Activated CD4-positive, alpha-beta memory T cell treated with anti-CD3 and anti-CD28 coated beads for 36 hours (primary cell): ENCODE results near the gene CRYBG2. TPM values are rescaled to one million over a fixed set of nuclear protein-coding genes. Genes with fewer than 3 reads are reported as not detected.
A peak's percentile ranks its signal among the peaks of the same experiment; 100 is the strongest.
"Not testable (repeated sequence)": the region's sequence is repeated elsewhere in the genome, so short reads cannot be mapped to it uniquely, and the experiment has no call there.

ENCODE experiments used
- CTCF ChIA-PET: fragments of 350-600 bp; sonication (Branson Sonifier 250); formaldehyde crosslinking; loops from one replicate; lab custom pipeline; 2021; ENCODE audit warnings: antibody characterized with exemption, inconsistent platforms; lab: Charles Lee
- POLR2A ChIA-PET: fragments of 350-600 bp; sonication (Branson Sonifier 250); formaldehyde crosslinking; loops from one replicate; lab custom pipeline; 2021; ENCODE audit warnings: antibody characterized with exemption; lab: Charles Lee
- DNase-seq: peaks from one replicate; pipeline ENCODE4 v3.0.0-alpha.2; 2020
- H3K27ac Mint-ChIP-seq: one replicate; pipeline ENCODE4 v1.8.0; 2021; ENCODE audit warnings: mixed read lengths
- H3K27me3 Mint-ChIP-seq: one replicate; pipeline ENCODE4 v1.8.0; 2021; ENCODE audit warnings: mixed read lengths
- H3K36me3 Mint-ChIP-seq: one replicate; pipeline ENCODE4 v1.8.0; 2021; ENCODE audit warnings: mixed read lengths
- H3K4me1 Mint-ChIP-seq: one replicate; pipeline ENCODE4 v1.8.0; 2021; ENCODE audit warnings: low read depth, mixed read lengths
- H3K4me3 Mint-ChIP-seq: one replicate; pipeline ENCODE4 v1.8.0; 2021; ENCODE audit warnings: mild to moderate bottlenecking, mixed read lengths
- H3K9me3 Mint-ChIP-seq: one replicate; pipeline ENCODE4 v1.8.0; 2021; ENCODE audit warnings: mixed read lengths
- intact Hi-C: fragments of 100-400 bp; cut with micrococcal nuclease; formaldehyde crosslinking; loops from one replicate; pipeline ENCODE4 v1.15.1; 2023
- total RNA-seq, 2 experiments: library from RNA; stranded (reverse); gene quantifications; one replicate each; pipeline ENCODE4 v1.2.3, GENCODE V29; 2021

The CRYBG2 gene, protein sequence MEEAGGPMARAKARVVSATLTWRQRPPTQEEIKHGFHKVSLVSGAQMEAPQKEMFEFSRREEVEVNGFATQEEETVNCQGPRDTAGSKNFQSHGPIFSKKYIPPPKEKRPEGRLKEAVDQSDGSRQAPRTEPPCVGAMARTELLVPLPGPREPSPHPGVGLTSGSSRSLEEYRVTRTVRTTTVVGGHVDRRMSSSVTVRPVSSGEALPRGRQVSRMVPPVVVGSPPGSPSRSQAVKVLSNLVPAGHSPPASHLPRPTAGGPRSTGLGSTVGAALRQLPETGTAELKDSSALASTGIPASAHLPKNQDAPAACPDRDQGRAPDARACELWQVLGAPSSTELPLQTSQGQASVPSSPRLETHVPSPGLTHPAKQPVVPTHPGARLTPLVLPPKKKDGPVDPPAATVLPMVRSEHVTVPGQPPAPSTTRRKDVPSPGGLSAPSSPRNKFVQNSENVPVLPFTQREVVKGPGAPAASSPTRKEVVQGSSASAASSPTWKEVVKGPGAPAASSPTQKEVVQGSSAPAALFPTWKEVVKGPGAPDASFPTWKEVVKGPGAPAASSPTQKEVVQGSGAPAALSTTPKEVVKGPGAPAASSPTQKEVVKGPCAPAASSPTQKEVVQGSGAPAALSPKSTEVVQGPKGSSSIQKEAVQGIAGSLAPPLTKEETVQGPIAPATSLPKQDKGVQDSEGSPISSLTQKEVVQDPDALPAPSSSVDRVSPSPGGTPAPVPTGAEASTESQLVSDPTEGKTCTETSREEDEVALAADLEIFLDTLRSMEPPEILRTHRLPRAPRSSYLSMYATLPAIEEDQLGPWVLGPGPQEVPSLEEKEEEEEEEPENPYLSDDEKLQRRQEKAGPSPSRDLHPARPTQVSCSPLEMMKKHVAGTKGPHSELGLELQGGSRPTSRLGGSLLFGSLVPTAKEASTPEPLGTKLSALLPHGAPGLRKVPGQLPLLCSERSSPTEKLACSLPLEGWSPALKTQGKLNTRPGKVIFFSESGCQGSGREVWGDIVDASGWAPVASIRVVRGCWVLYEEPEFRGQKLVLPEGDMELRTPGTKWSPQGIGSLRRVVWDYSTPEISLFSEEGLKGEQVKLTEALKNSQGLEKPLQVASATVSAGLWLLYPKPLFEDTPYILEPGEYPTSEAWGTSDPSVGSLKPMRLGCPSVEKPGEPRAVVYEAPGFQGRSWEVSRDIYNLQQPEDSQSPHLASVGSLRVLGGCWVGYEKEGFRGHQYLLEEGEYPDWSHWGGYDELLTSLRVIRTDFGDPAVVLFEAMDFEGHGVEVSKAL (N-terminal part only)
- total RNA-seq, result 1 to 10 TPM; 1.3 to 1.6 TPM

DNA sequence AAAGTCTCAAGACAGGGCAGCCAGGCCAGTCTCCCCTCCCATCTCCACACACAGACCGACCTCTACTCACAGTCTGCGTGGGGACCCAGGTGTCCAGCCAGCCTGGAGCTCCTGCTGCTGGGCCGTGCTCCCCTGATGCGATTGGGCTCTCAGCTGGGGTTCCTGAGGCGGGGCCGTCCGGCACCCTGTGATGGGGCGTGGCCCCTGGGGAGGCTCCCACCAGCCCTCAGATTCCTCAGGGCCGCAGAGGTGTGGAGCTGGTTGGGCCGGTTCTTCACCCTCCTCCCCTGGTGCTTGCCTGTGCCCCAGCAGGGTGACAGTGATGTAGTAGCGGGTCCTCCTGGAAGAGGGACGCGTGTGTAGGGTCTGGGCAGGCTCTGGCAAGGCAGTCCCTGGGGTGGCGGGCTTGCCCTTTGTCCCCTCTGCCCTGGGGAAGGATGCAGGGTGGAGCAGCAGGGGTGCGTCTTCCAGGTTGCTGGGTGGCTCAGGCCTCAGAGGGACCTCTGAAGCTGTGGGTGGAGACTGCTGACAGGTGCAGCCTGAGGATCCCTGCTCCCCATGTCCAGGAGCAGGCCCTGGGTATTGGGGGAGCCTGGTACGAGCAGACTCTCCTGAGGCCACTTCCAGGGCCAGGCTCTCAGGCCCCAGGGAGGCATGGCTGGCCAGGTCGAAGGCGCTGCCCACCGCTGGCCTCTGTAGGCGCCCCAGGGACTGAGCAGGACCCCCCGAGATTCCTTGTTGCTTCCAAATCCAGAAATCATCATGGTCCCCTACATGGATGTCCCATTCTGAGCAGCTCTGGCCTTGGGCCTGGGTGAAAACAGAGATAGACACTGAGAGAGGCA, at the start of gene CRYBG2:
TSS of gene CRYBG2 (minus strand) at position 155 of the 845 bp plus-strand sequence. CDS start 7,473 bp downstream, outside the sequence.
- ChIA-PET POLR2A (no interaction called here), CTCF (interaction anchor here (1.4 to 1.8 kb wide), 2 partner anchors 10 to 63 kb away, joined by 4 to 5 read pairs; no protein-coding TSS in a partner anchor)
- Mint-ChIP-seq H3K9me3 (no peaks in the 10 kb centered on the region), H3K4me3 (no peak within 1 kb of the TSS), H3K4me1 (peaks cover 11% of the 10 kb centered on the region), H3K27ac (peak within 1 kb of the TSS; percentile 38), H3K27me3 (no peaks in the 10 kb centered on the region), H3K36me3 (no peaks in the 10 kb centered on the region)
- DNase-seq, result no peak
- intact Hi-C loops, result no loop called here

DNA sequence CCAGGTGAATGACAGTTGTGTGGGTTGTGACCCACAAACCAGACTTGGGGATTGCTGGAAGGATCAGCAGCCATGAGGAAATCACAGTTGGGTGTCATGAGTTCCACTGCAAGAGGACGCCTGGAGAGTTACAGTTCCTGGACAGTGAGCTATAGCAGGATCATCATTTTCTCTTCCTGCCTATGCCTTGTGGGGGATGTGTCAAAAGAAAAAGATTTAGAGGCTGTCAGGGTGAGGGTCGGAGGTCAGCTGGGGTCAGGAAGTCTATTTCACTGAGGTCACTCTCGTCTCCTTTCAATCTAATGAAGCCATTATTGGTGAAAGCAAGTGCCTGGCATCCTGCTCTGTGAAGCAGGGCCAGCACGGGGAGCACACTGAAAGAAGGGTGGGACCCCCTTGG, 49.7 kb upstream of the CRYBG2 start:
- H3K27me3 Mint-ChIP-seq, result peaks cover 15% of the 10 kb centered on the region
- ChIA-PET CTCF (no interaction called here), POLR2A (no interaction called here)
- no peaks in the 10 kb centered on the region for H3K36me3 Mint-ChIP-seq
- H3K27ac Mint-ChIP-seq, result no peak overlapping the region
- intact Hi-C loops, result no loop called here
- DNase-seq, result no peak
- no peak overlapping the region for H3K4me3 Mint-ChIP-seq
- peaks cover 3% of the 10 kb centered on the region for H3K4me1 Mint-ChIP-seq
- no peaks in the 10 kb centered on the region for H3K9me3 Mint-ChIP-seq

DNA sequence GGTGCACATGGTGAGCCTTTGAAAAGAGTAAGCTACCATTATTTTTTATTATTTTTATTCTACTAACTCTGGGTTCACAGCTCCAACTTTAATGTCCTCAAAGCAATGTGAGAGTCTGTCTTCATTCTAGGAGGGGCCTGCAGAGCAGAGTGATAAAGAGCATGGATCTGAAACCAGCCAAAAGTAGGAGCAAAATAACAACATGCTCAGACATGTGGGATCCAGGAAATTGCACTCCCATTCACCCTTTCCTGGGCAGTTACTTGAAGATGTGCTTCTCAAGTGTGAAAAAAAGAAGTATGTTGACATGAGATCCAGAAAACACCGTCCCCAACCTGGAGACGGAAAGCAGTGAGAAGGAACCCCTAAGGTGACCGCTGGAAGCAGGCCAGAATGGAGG, 48.0 kb upstream of the CRYBG2 start:
- H3K4me3 Mint-ChIP-seq, result no peak overlapping the region
- DNase-seq, result no peak
- POLR2A ChIA-PET, result no interaction called here
- no peaks in the 10 kb centered on the region for H3K36me3 Mint-ChIP-seq
- CTCF ChIA-PET, result interaction anchor here (1.7 kb wide), 1 partner anchor 15 kb away, joined by 10 read pairs; no protein-coding TSS in a partner anchor
- no peaks in the 10 kb centered on the region for H3K9me3 Mint-ChIP-seq
- intact Hi-C loops, result no loop called here
- peaks cover 13% of the 10 kb centered on the region for H3K27me3 Mint-ChIP-seq
- H3K4me1 Mint-ChIP-seq, result no peaks in the 10 kb centered on the region
- H3K27ac Mint-ChIP-seq, result no peak overlapping the region

DNA sequence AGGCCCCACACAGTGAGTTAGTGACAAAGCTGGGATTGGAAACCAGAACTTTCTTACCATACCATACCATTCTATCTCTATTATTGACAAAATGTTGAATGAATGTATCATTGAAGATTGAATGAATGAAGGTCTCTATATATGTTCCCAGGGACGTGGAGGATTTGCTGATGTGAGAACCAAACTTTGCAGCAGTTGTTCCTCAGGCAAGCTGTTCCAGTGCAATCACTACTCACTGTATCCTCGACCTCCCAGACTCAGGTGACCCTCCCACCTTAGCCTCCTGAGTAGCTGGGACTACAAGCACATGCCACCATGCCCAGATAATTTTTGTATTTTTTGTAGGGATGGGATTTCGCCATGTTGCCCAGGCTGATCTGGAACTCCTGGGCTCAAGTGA, 45.1 kb upstream of the CRYBG2 start:
- peaks cover 10% of the 10 kb centered on the region for H3K27me3 Mint-ChIP-seq
- ChIA-PET CTCF (interaction anchor here (1.0 to 2.7 kb wide), 5 partner anchors 16 to 229 kb away, joined by 3 to 18 read pairs (median 3); partner anchors contain the start of gene ZNF593), POLR2A (no interaction called here)
- no peaks in the 10 kb centered on the region for H3K9me3 Mint-ChIP-seq
- no peaks in the 10 kb centered on the region for H3K36me3 Mint-ChIP-seq
- H3K27ac Mint-ChIP-seq, result no peak overlapping the region
- no peak overlapping the region for H3K4me3 Mint-ChIP-seq
- intact Hi-C loops, result loop anchor here (5.0 kb wide), 1 partner anchor 37 kb away; no protein-coding TSS in a partner anchor
- DNase-seq, result no peak
- peaks cover 5% of the 10 kb centered on the region for H3K4me1 Mint-ChIP-seq

DNA sequence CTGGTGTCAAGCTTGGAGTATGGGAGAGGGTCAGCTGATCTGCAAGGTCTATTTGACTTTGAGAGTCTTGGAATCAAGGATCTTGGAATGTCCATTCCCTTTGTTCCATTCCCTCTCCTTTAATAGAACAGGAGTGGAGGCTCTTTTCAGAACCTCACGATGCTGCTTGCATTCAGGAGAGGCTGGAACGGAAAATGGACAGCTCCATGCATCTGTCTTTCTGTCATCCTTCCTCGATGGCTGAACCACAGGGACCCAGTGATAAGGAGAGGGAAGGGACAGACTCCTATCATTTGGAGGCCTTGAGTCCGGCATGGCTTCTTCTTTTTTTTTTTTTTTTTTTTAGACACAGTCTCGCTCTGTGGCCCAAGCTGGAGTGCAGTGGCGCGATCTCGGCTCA, 41.8 kb upstream of the CRYBG2 start:
- peaks cover 14% of the 10 kb centered on the region for H3K4me1 Mint-ChIP-seq

DNA sequence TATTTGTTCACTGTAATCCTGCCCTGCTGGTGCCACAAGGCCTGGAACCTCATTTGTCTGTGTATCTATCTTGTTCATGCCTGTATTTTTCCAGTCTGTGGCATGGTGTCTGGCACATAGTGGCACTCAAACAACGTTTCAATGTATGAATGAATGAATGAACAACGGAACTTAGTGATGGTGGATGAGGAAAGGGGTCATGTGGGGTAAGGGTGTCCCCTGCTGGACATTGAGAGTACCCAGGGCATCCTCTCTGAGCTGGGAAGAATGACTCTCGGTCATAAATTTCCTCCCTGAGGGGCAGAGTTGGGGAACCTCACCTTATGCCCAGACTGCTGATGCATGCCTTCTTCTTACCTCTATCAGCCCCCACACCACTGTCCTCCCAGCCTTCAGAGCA, 37.5 kb upstream of the CRYBG2 start:
- Mint-ChIP-seq H3K36me3 (no peaks in the 10 kb centered on the region), H3K27me3 (no peaks in the 10 kb centered on the region), H3K9me3 (no peaks in the 10 kb centered on the region), H3K4me1 (peaks cover 34% of the 10 kb centered on the region), H3K27ac (peak overlapping the region; percentile 9), H3K4me3 (no peak overlapping the region)
- DNase-seq, result peak; percentile 64
- intact Hi-C loops, result loop anchor here (2.0 kb wide), 1 partner anchor 71 kb away; no protein-coding TSS in a partner anchor
- POLR2A ChIA-PET, result interaction anchor here (1.1 kb wide), 1 partner anchor 17 kb away, joined by 3 read pairs; no protein-coding TSS in a partner anchor
- CTCF ChIA-PET, result interaction anchor here (0.6 to 1.9 kb wide), 16 partner anchors 8 to 247 kb away, joined by 3 to 17 read pairs (median 5); partner anchors contain the start of genes FAM110D and ZNF683

More for the DNA sequence above, 41.8 kb upstream of the CRYBG2 start:
- H3K9me3 Mint-ChIP-seq, result no peaks in the 10 kb centered on the region
- intact Hi-C loops, result loop anchor here (1.0 to 5.0 kb wide), 2 partner anchors 17 to 33 kb away; no protein-coding TSS in a partner anchor
- H3K4me3 Mint-ChIP-seq, result no peak overlapping the region
- no peaks in the 10 kb centered on the region for H3K36me3 Mint-ChIP-seq
- CTCF ChIA-PET, result interaction anchor here (0.6 to 4.2 kb wide), 8 partner anchors 10 to 226 kb away, joined by 3 to 25 read pairs (median 6); partner anchors contain the start of genes CEP85 and ZNF593
- POLR2A ChIA-PET, result no interaction called here
- DNase-seq, result no peak
- no peak overlapping the region for H3K27ac Mint-ChIP-seq
- peaks cover 1% of the 10 kb centered on the region for H3K27me3 Mint-ChIP-seq

DNA sequence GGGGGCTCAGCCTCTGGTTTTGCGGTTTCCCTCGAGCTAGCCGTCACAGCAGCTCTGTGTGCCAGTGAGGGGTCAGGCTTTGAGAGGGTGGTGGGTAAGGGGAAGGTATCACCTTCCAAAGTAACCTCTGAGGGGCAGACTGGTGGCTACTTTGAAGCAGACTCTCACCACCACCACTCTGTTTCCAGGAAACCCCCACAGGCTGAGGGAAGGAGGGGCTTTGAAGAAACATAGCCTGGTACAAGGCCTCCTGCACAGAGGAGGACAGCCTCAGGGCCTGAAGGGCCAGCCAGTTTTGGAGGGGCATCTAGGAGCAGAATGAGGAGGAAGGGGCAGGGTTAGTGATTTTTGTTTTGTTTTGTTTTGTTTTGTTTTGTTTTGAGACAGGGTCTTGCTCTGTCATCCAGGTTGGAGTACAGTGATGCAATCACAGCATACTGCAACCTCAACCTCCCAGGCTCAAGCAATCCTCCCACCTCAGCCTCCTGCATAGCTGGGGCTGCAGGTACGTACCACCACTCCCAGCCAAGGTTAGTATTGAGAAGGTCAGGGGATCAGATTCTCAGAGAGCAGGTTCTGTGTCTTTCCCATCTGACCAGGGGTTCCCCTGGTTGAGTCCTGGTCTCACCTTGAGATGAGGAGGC, 35.8 kb upstream of the CRYBG2 start:
- POLR2A ChIA-PET, result no interaction called here
- no peaks in the 10 kb centered on the region for H3K36me3 Mint-ChIP-seq
- CTCF ChIA-PET, result interaction anchor here (0.8 to 1.6 kb wide), 3 partner anchors 15 to 220 kb away, joined by 3 to 4 read pairs (median 3); partner anchors contain the start of gene ZNF593
- H3K4me1 Mint-ChIP-seq, result peaks cover 42% of the 10 kb centered on the region
- no peaks in the 10 kb centered on the region for H3K27me3 Mint-ChIP-seq
- intact Hi-C loops, result loop anchor here (2.0 kb wide), 1 partner anchor 69 kb away; no protein-coding TSS in a partner anchor
- H3K9me3 Mint-ChIP-seq, result no peaks in the 10 kb centered on the region
- no peak overlapping the region for H3K27ac Mint-ChIP-seq
- no peak for DNase-seq
- no peak overlapping the region for H3K4me3 Mint-ChIP-seq

DNA sequence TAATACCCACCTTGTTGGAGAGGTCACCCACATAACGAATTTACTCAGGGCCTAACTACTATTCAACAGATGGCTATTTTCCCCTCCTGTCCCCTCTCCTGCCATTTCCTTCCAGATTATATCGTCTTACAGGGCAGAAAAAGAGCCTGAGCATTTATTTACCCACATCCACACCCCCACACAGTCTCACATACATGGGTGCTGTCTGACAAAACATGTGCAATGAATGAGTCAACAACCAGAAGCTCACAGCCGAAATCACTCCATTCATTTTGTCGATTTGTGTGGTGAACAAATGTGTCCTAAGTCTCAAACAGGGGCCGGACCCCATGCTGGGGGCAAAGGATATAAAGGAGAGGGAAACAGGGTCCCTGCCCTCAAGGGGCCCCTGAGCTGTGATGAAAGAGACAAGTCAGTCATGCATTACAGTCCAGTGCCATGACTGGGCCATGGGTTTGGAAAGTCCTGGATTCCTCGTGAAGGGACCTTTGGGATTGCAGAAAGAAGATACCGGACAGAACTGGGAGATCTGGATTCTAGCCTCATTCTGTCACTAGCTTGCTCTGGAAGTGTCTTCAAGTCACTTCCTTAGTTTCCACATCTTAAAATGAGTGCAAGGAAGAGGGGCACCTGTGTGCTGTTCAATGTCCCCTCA, 35.0 kb upstream of the CRYBG2 start:
- no peaks in the 10 kb centered on the region for H3K36me3 Mint-ChIP-seq
- POLR2A ChIA-PET, result no interaction called here
- no peak overlapping the region for H3K4me3 Mint-ChIP-seq
- no peak for DNase-seq
- CTCF ChIA-PET, result interaction anchor here (0.8 to 1.6 kb wide), 4 partner anchors 14 to 219 kb away, joined by 3 to 4 read pairs (median 3); partner anchors contain the start of gene ZNF593
- peaks cover 48% of the 10 kb centered on the region for H3K4me1 Mint-ChIP-seq
- H3K9me3 Mint-ChIP-seq, result no peaks in the 10 kb centered on the region
- no peaks in the 10 kb centered on the region for H3K27me3 Mint-ChIP-seq
- H3K27ac Mint-ChIP-seq, result no peak overlapping the region
- intact Hi-C loops, result no loop called here

DNA sequence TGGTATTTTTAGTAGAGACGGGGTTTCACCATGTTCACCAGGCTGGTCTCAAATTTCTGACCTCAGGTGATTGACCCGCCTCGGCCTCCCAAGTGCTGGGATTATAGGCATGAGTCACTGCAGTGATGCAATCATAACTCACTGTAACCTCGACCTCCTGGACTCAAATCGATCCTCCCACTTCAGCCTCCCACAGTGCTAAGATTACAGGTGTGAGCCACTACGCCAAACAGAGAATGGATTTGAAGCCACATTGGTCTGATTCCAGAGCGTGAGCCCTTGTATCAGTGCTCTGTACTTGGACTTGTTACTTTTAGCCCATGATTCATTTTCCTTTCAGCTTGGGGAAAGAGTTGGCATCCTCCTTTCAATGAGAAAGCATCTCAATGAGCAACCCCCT, 33.5 kb upstream of the CRYBG2 start:
- ChIA-PET CTCF (interaction anchor here (0.7 to 1.3 kb wide), 2 partner anchors 30 to 39 kb away, joined by 3 read pairs; no protein-coding TSS in a partner anchor), POLR2A (no interaction called here)
- Mint-ChIP-seq H3K9me3 (no peaks in the 10 kb centered on the region), H3K27me3 (no peaks in the 10 kb centered on the region), H3K4me1 (peaks cover 48% of the 10 kb centered on the region), H3K4me3 (no peak overlapping the region), H3K27ac (no peak overlapping the region), H3K36me3 (no peaks in the 10 kb centered on the region)
- peak; percentile 31 for DNase-seq
- intact Hi-C loops, result no loop called here

DNA sequence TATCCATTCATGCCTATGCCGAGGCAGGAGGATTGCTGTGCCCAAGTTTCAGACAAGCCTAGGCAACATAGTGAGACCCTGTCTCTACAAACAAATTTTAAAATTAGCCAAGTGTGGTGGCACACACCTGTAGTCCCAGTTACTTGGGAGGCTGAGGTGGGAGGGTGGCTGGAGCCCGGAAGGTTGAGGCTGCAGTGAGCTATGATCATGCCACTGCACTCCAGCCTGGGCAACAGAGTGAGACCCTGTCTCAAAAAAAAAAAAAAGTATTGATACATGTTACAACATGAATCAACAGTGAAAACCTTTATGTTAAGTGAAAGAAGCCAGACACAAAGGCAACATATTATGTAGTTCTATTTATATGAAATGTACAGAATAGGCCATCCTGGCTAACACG, 31.1 kb upstream of the CRYBG2 start:
- H3K9me3 Mint-ChIP-seq, H3K36me3 Mint-ChIP-seq, H3K27me3 Mint-ChIP-seq, DNase-seq, CTCF ChIA-PET, POLR2A ChIA-PET, intact Hi-C loops, H3K27ac Mint-ChIP-seq, H3K4me3 Mint-ChIP-seq: not testable (repeated sequence)
- H3K4me1 Mint-ChIP-seq, result peaks cover 41% of the 10 kb centered on the region
